ENCODE results near the gene CTSC.

CTSC gene
- 81.2 to 89.7 (median 86.0) reads per million in 3 experiments for total RNA-seq

GRCh38 chr11:88337181-88337986 lies at the start of gene CTSC:
Gene CTSC, minus strand, starts transcription at chr11:88337736. Its CDS starts 64 bp downstream, at chr11:88337672.
- peak; percentile 88 for DNase-seq

GRCh38 chr11:88384669-88385005 lies 47.1 kb upstream of the CTSC start:
- DNase-seq, result no peak

- DNase-seq, result no peak
Observed at GRCh38 chr11:88384004-88384668, 46.6 kb upstream of the CTSC start.

- no peak for DNase-seq
Observed at GRCh38 chr11:88383447-88383846, 45.9 kb upstream of the CTSC start.

DNA sequence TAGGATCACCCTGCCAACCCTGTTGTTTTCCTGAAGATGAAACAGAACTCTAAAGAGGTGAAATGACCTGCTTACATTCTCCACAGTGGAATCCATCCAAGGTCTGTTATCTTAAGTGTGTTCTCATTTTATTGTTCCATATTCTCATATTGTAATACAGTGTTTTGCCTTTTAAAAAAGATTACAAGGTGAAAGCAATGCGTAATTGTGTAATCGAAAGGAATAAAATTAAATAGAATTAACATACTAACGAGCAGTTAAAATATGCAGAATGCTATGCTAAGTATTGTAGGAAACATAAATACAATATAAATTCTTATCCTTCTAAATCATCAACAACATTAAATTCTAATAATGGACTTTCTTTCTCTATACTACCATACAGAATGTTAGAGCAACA lies 41.6 kb upstream of the CTSC start:
- DNase-seq, result no peak

- no peak for DNase-seq
Observed at GRCh38 chr11:88378422-88379066, 41.0 kb upstream of the CTSC start.

- no peak for DNase-seq
Observed at GRCh38 chr11:88377646-88378045, 40.1 kb upstream of the CTSC start.

DNA sequence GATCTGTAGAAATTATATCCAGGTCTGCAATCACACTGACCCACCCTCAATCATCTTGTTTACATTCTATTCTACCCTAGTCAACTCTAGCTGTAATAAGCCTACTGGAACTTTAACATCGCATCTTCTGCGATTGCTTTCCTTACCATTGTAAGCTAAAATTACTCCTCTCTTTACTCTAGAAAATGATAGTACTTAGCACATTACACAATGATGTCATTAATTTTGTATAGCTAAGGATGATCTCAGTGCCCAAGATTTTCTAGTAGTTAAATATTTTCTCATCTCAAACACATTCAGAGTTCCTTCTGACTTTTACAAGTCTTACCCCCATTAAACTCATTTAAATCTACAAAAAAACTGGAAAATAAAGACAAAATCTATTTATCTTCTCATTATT lies 39.6 kb upstream of the CTSC start:
- no peak for DNase-seq

- DNase-seq, result no peak
Observed at GRCh38 chr11:88375927-88376470, 38.5 kb upstream of the CTSC start.

- no peak for DNase-seq
Observed at GRCh38 chr11:88370782-88371181, 33.2 kb upstream of the CTSC start.

GRCh38 chr11:88367310-88367709 lies 29.8 kb upstream of the CTSC start:
- peak; percentile 49 for DNase-seq

- DNase-seq, result no peak
Observed at GRCh38 chr11:88363648-88364065, 26.1 kb upstream of the CTSC start.

- no peak for DNase-seq
Observed at GRCh38 chr11:88363004-88363403, 25.5 kb upstream of the CTSC start.

DNA sequence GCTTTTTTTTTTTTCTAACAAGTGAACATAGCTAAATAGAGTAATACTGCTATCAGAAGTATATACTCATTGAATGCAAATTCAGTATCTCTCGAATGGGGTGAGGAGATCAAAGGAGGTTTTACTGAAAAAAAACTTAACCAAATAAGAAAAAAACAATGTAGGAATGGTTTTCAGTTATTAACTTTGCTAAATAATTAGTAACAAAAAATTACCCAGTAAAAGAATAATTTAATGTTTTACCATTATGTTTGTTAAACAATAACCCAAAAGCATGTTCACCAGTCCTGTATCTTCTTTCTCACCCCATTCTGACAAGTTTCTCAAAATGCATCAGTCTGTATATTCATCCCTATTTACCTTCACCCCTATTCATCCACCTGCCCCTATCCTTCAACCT lies 22.6 kb upstream of the CTSC start:
- DNase-seq, result no peak

DNA sequence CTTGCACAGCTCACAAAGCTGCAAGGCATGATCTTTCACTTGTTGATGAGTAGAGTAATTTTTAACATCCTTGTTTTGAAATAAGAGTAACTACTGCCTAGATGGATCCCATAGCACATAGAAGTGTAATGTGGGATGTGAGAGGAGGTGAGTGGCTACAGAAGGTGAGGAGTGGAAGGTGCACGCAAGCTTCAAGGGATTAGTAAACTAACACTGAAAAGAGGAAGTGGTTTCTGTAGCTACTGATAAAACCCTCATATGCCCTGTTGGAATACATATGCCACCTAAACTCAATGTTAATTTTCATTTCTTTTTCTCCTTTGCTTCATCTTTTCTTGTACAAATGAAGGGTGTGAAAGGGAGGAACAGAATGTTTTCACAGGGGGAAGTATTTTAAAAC lies 22.0 kb upstream of the CTSC start:
- DNase-seq, result no peak

- no peak for DNase-seq
Observed at GRCh38 chr11:88359114-88359513, 21.6 kb upstream of the CTSC start.

DNA sequence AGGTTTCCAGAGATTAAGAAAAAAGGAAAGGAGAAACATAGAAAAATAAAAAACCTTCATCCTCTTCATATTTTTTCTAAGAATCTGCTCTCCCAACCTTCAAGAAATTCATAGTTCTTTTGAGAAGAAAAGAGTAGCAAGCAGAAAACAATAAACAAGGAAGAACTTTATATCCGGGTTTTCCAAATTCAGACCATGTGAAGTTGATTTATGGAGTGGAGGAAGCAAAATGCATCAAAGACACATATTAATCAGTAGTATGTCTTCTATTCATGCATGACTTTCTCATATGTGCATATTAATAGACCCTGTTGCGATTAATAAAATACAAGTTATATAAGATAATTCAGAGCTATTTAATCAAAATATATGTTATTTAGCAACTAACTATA lies 20.5 kb upstream of the CTSC start:
- DNase-seq, result no peak

GRCh38 chr11:88357323-88358039 lies 19.9 kb upstream of the CTSC start:
- DNase-seq, result no peak

GRCh38 chr11:88355887-88356286 lies 18.4 kb upstream of the CTSC start:
- no peak for DNase-seq

DNA sequence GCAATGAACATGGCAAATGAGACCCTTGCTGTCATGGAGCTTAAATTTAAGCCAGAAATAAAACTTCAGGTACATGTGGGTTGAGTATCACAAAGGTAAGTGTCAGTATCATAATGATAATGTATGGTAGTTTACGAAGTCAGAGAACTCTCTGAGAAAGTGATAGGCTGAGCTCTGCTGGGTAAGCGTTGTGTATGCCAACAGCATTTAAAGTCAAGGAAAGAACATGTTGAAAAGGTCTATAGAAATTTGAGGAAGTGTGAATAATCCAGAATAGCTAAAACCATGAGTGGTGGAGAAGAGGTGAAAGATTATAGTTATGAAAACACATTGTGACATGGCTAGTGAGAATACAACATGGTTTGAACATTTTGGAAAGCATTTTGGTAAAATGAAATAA lies 17.4 kb upstream of the CTSC start:
- DNase-seq, result no peak

DNA sequence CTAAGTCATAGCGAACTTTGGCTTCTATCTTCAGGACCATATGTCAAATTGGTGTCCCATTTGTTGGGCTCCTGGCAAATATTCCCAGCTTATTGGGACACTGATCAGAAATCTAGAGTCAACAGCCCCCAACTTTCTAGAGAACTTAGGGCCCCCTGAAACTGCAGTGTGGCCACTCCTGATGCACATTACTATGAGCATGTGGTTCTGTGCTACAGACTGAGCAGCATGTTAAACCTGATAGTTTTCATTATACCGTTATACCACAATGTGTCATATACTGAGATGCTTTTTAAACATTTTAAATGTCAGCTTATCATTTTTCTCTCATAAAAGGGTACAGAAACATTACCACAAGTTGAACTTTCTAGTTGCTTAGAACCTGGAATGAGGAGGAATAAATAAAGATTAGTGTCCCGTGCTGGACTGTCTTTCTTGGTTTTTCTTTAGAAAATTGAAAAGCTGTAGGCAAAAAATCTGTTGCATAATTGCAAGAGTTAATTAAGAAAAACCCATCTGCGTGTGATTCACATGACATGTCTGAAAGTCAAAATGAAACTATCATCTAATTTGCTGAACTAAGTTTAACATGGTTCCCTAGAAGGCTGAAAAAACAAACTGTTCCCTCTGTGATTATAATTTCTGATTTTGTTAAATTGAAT lies 16.4 kb upstream of the CTSC start:
- DNase-seq, result no peak

GRCh38 chr11:88353386-88353785 lies 15.8 kb upstream of the CTSC start:
- DNase-seq, result no peak
